Tibial nerve (tissue), 3 donors: Measurements from ENCODE around the gene TBCCD1.

Source experiments
- CTCF ChIP-seq, 5 experiments: fragments of 200-600 bp in 3 of 5; fragments of 450-650 bp in 2 of 5; sonication (generic) in 3 of 5; IDR thresholded peaks; one replicate each; pipeline ENCODE4 v1.5.1; 2016 to 2019; ENCODE audit warnings: antibody characterized with exemption in 5 of 5, mild to moderate bottlenecking in 3 of 5, moderate library complexity in 2 of 5
- POLR2A ChIP-seq, 2 donors: fragments of 450-650 bp; IDR thresholded peaks; one replicate each; pipeline ENCODE4 v1.6.1; 2017; ENCODE audit warnings: antibody characterized with exemption in 2 of 2, mild to moderate bottlenecking in 2 of 2, moderate library complexity in 2 of 2

GRCh38 chr3:186502138-186502948 is 64.8 kb downstream of the TBCCD1 start:
- TF ChIP-seq CTCF (IDR thresholded peaks at IDR 0.05): no peak
- TF ChIP-seq POLR2A (IDR thresholded peaks at IDR 0.05): no peak
